AG04449 (cell line): ENCODE measurements around the gene CACNA2D3.

ENCODE experiments used
- CTCF ChIA-PET: fragments of 350-600 bp; formaldehyde crosslinking; extraction: SDS; loops from one replicate; lab custom pipeline; 2021; ENCODE audit warnings: antibody characterized with exemption; lab: Yijun Ruan, JAX
- POLR2A ChIA-PET: fragments of 400-600, 350-600 bp; formaldehyde crosslinking; extraction: SDS; loops from one replicate; lab custom pipeline; 2020; ENCODE audit warnings: antibody characterized with exemption, inconsistent platforms; lab: Yijun Ruan, JAX
- DNase-seq: peaks from one replicate; pipeline ENCODE4 v3.0.0-alpha.2; 2010; ENCODE audit warnings: low read depth, low spot score
- H3K4me3 ChIP-seq: 2 replicates; pipeline ENCODE4 v1.5.1; 2011; ENCODE audit warnings: low read depth, mild to moderate bottlenecking, control low read depth, low read length
- CTCF ChIP-seq: IDR thresholded peaks from one replicate; pipeline ENCODE4 v1.5.1; 2011; ENCODE audit warnings: mild to moderate bottlenecking, moderate library complexity, low read length, control low read depth, inconsistent platforms; ENCODE audit not compliant: insufficient read depth; ENCODE audit errors: missing control alignments

Gene CACNA2D3

DNA sequence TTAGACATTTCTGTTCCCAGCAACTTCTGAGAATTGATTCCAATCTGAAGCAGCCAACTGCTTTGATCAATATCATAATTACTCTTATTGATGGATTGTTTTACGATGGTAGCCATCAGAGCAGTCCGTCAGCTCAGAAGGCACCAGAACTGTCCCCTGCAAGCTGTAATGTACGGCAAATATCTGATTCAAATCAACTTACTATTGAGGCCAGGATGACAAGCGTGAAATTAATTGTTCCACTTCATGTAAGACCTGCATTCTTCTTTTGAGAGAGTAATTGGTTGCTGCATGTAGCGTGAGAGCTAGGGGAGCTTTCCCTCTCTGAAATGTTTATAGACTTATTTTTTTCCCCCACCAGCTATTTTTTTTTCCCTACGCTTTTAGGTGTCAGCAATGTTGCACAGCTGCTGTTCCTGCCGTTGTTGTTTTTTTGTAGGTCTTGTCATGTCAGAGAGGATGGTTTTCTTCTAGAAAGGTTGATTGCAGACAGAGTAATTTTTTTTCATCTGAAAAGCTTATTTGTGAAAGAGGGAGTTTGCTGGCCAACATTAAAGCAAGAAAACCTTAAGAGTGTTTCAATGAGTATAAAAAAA is 134.9 kb downstream of the CACNA2D3 start:
- TF ChIP-seq CTCF: no peak
- CTCF ChIA-PET: no interaction called here
- no peak overlapping the region for H3K4me3 ChIP-seq
- no peak for DNase-seq
- POLR2A ChIA-PET: no interaction called here

DNA sequence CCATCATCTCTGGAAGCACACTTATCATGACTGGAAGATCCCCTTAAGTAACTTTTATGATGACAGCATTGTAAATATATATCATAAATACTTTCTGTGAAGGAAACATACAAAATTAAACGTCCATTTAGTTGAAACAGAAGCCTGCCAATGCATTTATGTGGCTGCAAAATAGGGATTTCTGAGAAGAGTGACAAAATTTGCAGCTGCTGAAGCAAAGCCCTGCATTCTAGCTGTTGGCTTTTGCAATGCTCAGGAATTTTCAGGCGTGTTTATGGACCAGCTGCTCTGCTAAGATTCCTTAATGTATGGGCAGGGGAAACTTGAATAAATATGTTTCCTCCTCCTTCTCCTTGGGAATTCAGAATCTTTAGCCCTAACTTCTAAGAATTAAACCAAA is 137.3 kb downstream of the CACNA2D3 start:
- CTCF ChIA-PET: no interaction called here
- no peak for DNase-seq
- TF ChIP-seq CTCF: no peak
- H3K4me3 ChIP-seq: no peak overlapping the region
- POLR2A ChIA-PET: no interaction called here

DNA sequence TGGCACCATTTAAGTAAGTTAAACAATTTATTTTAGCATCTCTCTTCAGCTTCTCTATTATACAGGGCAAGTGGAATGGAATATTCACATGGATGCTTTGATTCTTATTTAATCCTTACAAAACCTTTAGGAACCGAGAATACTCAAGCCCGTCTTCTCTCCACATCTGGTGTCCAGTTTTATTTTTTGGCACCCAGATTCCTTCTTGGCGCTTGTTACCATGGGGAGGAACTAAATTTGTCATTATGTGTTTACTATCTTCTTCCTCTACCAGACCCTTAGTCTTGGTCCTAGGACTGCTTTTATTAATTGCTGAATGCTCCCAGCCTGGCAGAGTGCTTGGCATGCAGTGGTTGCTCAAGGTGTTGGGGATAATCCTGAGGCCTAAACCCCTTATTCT is 138.8 kb downstream of the CACNA2D3 start:
- DNase-seq: no peak
- ChIA-PET POLR2A (no interaction called here), CTCF (no interaction called here)
- no peak overlapping the region for H3K4me3 ChIP-seq
- TF ChIP-seq CTCF: no peak

- no peak for DNase-seq
- CTCF ChIA-PET: no interaction called here
- POLR2A ChIA-PET: no interaction called here
- no peak for TF ChIP-seq CTCF
- no peak overlapping the region for H3K4me3 ChIP-seq
Observed at GRCh38 chr3:54262541-54262940, 140.2 kb downstream of the CACNA2D3 start.

DNA sequence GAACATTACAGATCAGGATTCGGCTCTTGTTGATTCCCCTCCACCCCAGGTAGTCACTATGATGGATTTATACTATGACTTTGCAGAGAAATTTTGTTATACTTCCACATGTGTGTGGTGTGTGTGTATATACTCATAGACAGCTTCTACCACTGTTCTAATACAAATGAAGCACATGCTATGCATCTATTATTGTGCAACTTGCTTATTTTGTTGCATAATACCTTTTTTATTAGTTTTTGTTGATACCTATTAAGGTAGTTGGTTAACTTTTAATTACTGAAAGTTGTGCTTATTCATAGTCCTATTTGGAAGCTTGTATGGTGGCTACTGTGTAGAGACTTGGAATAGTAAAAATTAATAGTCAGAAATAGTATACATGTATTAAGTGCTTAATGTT is 140.6 kb downstream of the CACNA2D3 start:
- ChIA-PET CTCF (no interaction called here), POLR2A (no interaction called here)
- no peak for TF ChIP-seq CTCF
- no peak for DNase-seq
- no peak overlapping the region for H3K4me3 ChIP-seq

GRCh38 chr3:54264050-54264449 is 141.7 kb downstream of the CACNA2D3 start:
- POLR2A ChIA-PET: no interaction called here
- no peak for DNase-seq
- CTCF ChIA-PET: no interaction called here
- no peak overlapping the region for H3K4me3 ChIP-seq
- no peak for TF ChIP-seq CTCF
